Measurements from ENCODE around the gene CENPF.

GRCh38 chr1:214676747-214677146, 73.8 kb downstream of the CENPF start:
- TF ChIP-seq, protein P1, sequence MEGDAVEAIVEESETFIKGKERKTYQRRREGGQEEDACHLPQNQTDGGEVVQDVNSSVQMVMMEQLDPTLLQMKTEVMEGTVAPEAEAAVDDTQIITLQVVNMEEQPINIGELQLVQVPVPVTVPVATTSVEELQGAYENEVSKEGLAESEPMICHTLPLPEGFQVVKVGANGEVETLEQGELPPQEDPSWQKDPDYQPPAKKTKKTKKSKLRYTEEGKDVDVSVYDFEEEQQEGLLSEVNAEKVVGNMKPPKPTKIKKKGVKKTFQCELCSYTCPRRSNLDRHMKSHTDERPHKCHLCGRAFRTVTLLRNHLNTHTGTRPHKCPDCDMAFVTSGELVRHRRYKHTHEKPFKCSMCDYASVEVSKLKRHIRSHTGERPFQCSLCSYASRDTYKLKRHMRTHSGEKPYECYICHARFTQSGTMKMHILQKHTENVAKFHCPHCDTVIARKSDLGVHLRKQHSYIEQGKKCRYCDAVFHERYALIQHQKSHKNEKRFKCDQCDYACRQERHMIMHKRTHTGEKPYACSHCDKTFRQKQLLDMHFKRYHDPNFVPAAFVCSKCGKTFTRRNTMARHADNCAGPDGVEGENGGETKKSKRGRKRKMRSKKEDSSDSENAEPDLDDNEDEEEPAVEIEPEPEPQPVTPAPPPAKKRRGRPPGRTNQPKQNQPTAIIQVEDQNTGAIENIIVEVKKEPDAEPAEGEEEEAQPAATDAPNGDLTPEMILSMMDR (IDR thresholded peaks at IDR 0.05), result no peak
- TF ChIP-seq POLR2A (IDR thresholded peaks at IDR 0.05), result no peak
